ENCODE measurements around the gene SORCS2.

SORCS2 gene

DNA sequence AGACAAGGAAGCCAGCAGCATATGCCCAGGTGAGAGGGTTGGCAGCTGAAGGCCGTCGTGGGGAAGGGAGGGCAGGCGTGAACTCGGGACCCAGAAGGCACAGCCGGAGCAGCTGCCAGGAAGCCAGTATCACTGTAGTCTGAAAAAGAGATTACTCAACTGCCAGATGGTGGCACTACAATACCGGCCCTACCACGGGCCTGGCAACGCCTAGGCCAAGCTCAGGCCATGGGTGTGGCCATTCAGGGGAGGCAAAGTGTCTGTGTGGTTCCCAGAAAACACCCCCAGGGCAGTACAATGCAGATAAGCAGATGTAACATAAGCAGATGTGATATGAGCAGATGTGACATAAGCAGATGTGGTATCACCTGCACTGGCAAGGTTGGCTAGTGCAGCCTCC lies 511.4 kb downstream of the SORCS2 start:
- DNase-seq (ENCODE audit: low read depth, low spot score): no peak

- no peak for DNase-seq (ENCODE audit: low read depth, low spot score)
Observed at GRCh38 chr4:7704091-7704490, 511.8 kb downstream of the SORCS2 start.

DNA sequence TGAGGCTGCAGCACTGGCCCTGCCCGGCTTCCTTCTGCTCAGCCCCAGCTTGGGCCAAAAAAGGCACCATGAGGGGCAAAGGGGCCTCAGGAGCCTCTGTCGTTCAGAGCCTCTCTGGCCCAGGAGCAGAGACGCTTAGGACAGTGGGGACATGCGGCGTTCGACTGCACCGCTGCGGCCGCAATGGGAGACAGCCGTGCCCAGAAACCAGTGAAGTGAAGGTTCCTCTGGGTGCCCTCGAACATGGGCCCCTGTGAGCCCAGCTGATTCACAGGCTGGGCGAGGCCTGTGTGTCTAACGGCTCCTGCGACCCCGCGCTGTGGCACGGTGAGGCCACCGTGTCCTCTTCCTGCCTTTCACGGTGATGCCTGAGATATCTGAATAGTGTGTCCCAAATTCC lies 512.3 kb downstream of the SORCS2 start:
- DNase-seq (ENCODE audit: low read depth, low spot score): no peak

DNA sequence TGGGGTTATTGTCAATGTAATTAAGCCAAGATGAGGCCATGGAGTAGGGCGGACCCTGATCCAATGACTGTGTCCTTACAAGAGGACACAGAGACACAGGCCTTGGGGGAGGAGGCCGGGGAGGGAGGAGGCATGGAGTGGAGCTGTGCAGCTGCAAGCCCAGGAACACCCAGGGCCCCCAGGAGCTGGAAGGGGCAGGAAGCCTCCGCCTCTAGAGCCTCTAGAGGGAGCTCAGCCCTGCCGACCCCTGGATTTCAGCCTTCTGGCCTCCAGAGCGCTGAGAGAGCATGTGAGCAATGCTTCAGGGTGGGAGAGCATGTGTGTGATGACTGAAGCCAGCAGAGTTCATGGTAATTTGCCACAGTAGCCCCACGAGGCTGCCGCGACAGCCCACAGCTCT lies 512.7 kb downstream of the SORCS2 start:
- no peak for DNase-seq (ENCODE audit: low read depth, low spot score)

GRCh38 chr4:7705593-7705992 lies 513.3 kb downstream of the SORCS2 start:
- no peak for DNase-seq (ENCODE audit: low read depth, low spot score)

DNA sequence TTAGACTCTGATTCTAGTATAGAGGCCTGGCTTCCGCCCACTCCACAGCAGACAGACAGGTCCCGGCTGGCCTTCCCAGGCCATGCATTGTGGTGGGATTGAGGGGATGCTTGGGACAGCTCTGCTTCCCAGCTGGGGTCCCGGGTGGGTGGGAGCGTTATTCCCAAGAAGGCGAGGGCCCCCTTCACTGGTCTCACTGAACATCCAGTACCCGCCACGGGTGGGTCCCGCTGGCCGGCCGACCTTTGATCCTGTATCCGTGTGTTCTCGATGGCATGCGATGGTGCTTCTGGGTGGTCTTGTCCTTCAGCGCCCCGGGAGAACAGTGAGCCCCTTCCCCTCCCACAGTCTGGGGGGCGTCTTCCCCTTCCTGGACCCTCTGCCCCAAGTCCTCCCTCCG lies 515.9 kb downstream of the SORCS2 start:
- no peak for DNase-seq (ENCODE audit: low read depth, low spot score)

- DNase-seq (ENCODE audit: low read depth, low spot score): peak; percentile 67
Observed at GRCh38 chr4:7708981-7709380, 516.6 kb downstream of the SORCS2 start.

DNA sequence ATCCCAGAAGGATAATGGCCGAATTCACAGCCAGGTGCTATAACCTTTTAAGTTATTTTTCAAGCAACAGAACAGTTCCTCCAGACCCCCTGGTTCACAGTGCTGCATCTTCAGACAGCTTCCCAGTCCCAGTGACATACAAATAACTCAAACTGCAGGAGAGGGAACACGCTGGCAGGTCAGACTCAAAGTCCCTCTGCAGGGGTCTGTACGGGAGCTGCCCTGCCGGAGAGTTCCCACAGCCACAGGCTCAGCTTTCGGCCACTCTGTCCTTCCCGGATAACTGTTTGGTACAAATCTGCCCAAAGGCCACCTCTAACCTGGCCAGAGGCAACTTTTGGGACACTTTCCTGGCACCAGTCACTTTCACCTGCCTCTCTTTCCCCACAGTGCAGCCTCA lies 517.1 kb downstream of the SORCS2 start:
- no peak for DNase-seq (ENCODE audit: low read depth, low spot score)

- no peak for DNase-seq (ENCODE audit: low read depth, low spot score)
Observed at GRCh38 chr4:7710126-7710525, 517.8 kb downstream of the SORCS2 start.

GRCh38 chr4:7710576-7711306 lies 518.4 kb downstream of the SORCS2 start:
- no peak for DNase-seq (ENCODE audit: low read depth, low spot score)

DNA sequence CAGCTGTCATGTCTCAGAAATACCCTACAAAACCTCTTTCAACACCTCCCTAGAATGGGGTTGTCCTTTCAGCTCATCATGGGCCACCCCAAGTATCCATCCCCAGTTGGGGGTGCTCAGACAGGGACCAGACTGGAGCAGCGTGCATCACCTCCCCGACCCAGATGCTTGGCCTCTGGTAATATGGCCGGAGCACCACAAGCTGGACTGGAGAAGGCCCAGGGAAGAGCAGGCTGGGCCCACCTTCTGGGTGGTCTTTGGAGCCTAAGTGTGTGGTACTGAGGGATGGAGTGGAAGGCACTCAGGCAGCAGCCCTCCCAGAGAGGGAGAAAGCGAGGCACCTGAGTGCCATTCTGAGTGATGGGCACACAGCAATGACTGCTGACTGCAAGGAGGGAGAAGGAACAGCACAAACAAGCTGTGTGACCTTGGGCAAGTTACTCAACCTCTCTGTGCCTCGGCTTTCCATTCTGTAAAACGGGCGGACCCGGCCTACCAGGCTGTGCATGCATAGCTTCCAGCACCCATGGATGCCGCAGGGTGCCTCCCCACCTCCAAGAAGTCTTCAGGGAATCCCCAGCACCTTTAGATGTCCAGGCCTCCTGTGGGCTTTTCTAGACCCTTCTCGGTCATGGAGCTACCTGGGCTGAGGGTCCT lies 519.1 kb downstream of the SORCS2 start:
- DNase-seq (ENCODE audit: low read depth, low spot score): no peak

GRCh38 chr4:7712021-7712671 lies 519.8 kb downstream of the SORCS2 start:
- DNase-seq (ENCODE audit: low read depth, low spot score): no peak

DNA sequence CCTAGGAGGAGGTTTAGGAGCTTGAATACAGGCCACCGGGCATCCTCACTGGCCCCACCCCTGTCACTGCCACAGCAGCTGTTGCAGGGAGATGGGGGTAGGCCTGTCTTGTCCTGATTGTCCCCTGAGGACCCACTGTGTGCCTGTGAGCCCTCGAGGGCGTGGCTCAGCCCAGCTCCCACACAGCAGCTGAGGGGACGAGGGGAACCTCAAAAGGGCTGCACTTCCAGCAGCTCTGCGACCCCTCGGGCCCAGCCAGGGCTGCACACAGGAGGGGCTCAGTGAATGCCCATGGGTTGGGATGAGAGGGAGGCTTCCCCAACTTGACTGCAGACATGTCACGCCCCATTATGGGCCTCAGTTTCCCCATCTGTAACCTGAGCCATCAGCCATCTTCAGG lies 521.4 kb downstream of the SORCS2 start:
- DNase-seq (ENCODE audit: low read depth, low spot score): no peak

- no peak for DNase-seq (ENCODE audit: low read depth, low spot score)
Observed at GRCh38 chr4:7714176-7714575, 521.8 kb downstream of the SORCS2 start.

GRCh38 chr4:7714738-7715137 lies 522.4 kb downstream of the SORCS2 start:
- DNase-seq (ENCODE audit: low read depth, low spot score): no peak

DNA sequence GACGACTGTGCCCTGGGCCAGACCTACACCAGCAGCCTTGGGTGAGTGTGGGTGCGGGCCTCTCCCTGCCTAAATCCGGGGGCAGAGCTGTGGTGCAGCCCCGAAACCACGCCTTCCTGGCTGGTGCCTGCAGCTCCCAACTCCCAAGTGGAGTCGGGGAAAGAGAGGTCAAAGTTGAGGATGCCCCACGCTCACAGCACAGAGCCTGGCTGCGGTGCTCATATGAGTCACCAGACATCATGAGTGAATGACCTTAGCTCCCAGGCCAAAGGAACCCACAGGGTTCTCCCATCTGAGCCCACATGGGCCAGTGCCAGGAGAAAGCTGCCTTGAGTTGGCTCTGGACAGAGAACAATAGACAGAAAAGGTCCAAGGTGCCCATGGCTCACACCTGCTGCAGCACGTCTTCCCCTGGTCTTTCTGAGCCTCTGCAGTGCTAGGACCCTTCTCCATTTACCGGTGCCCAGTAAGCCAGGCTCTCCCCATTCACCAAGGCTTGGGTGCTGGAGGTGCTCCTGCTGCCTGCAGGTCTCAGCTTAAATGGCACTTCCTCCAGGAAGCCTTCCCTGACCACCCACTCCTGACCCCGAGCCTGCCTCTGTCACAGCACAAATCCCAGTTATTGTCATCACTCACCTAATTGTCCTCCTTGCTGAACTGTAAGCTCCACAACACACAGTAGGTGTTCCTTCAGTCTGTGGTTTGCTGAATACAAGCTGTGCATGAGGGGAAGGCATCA lies 523.1 kb downstream of the SORCS2 start:
- DNase-seq (ENCODE audit: low read depth, low spot score): no peak

GRCh38 chr4:7716010-7716721 lies 523.8 kb downstream of the SORCS2 start:
- no peak for DNase-seq (ENCODE audit: low read depth, low spot score)

DNA sequence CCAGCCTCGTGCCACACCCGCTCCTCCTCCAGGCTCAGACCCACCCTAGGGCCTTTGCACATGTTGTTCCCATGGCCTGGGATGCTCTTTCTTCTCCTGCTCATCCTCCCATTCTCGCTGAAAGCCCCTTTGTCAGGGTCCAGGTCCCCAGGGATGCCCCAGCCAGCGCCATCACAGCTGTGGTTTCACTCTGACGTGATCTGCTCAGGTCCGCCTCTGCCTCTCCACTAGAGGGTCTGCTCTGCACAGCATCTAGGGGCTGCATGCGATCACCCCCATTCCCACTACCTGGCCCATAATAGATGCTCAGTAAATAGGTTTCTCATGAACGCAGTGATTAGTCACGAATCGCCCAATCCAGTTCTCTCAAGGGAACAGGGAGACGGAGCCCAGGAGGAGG lies 524.8 kb downstream of the SORCS2 start:
- DNase-seq (ENCODE audit: low read depth, low spot score): no peak

GRCh38 chr4:7717946-7718490 lies 525.7 kb downstream of the SORCS2 start:
- DNase-seq (ENCODE audit: low read depth, low spot score): no peak

DNA sequence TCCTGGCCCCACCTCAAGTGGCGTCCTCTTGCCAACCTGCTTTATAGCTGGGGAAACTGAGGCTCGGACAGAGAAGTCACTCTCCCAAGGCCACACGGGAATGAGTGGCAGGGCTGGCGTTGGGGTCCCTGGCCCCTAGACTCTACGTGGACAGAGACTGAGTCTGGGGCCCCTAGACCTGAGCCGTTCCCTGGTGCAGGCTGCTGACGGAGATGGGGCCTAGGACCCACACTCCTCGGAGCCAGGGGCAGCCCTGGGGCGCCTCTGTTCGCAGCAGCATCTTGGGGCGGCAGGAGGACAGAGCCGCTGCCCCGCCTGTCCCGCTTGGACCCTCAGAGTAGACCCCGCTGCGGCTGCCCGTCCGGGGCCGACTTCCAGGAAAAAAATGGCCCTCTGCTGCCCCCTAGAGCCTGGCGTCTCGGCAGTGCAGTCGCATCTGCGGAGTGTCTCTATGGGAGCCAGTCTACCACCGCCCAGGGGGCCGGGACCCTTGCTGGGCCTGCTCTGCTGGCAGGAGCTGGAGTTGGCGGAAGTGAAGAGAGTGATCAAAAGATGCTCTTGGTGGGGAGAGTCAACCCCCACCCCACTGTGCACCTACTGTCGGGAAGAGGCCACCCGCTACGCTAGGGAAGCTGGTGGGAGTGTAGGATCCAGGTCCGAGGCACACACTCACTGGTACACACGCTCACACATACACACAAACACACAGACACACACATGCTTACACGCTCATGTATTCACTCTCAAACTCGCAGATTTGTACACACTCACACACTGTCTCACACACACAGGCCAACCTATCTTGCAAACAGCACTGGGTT lies 527.2 kb downstream of the SORCS2 start:
- DNase-seq (ENCODE audit: low read depth, low spot score): peak; percentile 74
